ENCODE data around the gene RPL28. TPM values are rescaled to one million over a fixed set of nuclear protein-coding genes. Genes with fewer than 3 reads are reported as not detected.

The RPL28 gene
- total RNA-seq, 4 donors from 2014 or later, result 116 to 394 (median 283) TPM

DNA sequence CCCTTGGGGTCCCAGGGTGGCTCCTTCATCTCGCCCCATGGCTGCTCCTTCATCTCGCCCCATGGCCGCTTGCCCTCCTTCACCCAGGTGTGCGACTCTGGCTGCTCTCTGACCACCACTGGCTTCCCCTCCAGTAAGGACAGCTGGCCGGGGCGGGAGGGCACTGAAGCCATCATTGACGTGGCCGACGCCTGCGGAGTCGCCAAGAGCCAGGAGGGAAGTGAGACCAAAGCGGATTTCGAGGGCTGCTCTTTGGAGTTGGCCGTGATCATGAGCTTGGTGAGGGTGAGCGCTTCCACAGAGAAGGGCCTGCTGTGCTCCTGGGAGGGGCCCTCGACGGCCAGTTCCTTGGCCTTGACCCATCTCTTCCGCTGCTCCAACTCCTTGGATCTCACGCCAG is 27.2 kb upstream of the RPL28 start:
- H3K36me3 ChIP-seq, result no peaks in the 10 kb centered on the region
- H3K9me3 ChIP-seq, result no peaks in the 10 kb centered on the region
- TF ChIP-seq POLR2A (IDR thresholded peaks at IDR 0.05), result no peak
- TF ChIP-seq, protein P1, sequence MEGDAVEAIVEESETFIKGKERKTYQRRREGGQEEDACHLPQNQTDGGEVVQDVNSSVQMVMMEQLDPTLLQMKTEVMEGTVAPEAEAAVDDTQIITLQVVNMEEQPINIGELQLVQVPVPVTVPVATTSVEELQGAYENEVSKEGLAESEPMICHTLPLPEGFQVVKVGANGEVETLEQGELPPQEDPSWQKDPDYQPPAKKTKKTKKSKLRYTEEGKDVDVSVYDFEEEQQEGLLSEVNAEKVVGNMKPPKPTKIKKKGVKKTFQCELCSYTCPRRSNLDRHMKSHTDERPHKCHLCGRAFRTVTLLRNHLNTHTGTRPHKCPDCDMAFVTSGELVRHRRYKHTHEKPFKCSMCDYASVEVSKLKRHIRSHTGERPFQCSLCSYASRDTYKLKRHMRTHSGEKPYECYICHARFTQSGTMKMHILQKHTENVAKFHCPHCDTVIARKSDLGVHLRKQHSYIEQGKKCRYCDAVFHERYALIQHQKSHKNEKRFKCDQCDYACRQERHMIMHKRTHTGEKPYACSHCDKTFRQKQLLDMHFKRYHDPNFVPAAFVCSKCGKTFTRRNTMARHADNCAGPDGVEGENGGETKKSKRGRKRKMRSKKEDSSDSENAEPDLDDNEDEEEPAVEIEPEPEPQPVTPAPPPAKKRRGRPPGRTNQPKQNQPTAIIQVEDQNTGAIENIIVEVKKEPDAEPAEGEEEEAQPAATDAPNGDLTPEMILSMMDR (IDR thresholded peaks at IDR 0.05), result no peak
- no peak overlapping the region for H3K27ac ChIP-seq
- peaks cover 0 to 14% of the 10 kb centered on the region in 2 donors for H3K27me3 ChIP-seq
- peaks cover 3 to 14% (median 9%) of the 10 kb centered on the region in 4 donors for H3K4me1 ChIP-seq
- no peak overlapping the region for H3K4me3 ChIP-seq
- DNase-seq, result no peak

GRCh38 chr19:55358943-55359908 is 26.5 kb upstream of the RPL28 start:
- TF ChIP-seq POLR2A (IDR thresholded peaks at IDR 0.05), result no peak
- TF ChIP-seq, protein P1 (IDR thresholded peaks at IDR 0.05), result no peak
- Histone ChIP-seq H3K27ac (no peak overlapping the region), H3K4me3 (no peak overlapping the region), H3K9me3 (no peaks in the 10 kb centered on the region), H3K36me3 (no peaks in the 10 kb centered on the region), H3K27me3 (peaks cover 0 to 6% of the 10 kb centered on the region in 2 donors), H3K4me1 (peaks cover 2 to 7% (median 5%) of the 10 kb centered on the region in 4 donors)
- no peak for DNase-seq

GRCh38 chr19:55360902-55361301 is 24.8 kb upstream of the RPL28 start:
- TF ChIP-seq, protein P1 (IDR thresholded peaks at IDR 0.05), result no peak
- no peak for TF ChIP-seq POLR2A (IDR thresholded peaks at IDR 0.05)
- DNase-seq, result no peak
- H3K4me1 ChIP-seq, result no peaks in the 10 kb centered on the region
- no peak overlapping the region for H3K4me3 ChIP-seq
- H3K27me3 ChIP-seq, result no peaks in the 10 kb centered on the region
- H3K36me3 ChIP-seq, result no peaks in the 10 kb centered on the region
- H3K9me3 ChIP-seq, result no peaks in the 10 kb centered on the region
- no peak overlapping the region for H3K27ac ChIP-seq

GRCh38 chr19:55362174-55362989 is 23.4 kb upstream of the RPL28 start:
- no peaks in the 10 kb centered on the region for H3K36me3 ChIP-seq
- no peak for TF ChIP-seq POLR2A (IDR thresholded peaks at IDR 0.05)
- TF ChIP-seq, protein P1 (IDR thresholded peaks at IDR 0.05), result no peak
- H3K9me3 ChIP-seq, result no peaks in the 10 kb centered on the region
- H3K4me1 ChIP-seq, result no peaks in the 10 kb centered on the region
- no peak overlapping the region for H3K27ac ChIP-seq
- no peak overlapping the region for H3K4me3 ChIP-seq
- no peak for DNase-seq
- no peaks in the 10 kb centered on the region for H3K27me3 ChIP-seq

DNA sequence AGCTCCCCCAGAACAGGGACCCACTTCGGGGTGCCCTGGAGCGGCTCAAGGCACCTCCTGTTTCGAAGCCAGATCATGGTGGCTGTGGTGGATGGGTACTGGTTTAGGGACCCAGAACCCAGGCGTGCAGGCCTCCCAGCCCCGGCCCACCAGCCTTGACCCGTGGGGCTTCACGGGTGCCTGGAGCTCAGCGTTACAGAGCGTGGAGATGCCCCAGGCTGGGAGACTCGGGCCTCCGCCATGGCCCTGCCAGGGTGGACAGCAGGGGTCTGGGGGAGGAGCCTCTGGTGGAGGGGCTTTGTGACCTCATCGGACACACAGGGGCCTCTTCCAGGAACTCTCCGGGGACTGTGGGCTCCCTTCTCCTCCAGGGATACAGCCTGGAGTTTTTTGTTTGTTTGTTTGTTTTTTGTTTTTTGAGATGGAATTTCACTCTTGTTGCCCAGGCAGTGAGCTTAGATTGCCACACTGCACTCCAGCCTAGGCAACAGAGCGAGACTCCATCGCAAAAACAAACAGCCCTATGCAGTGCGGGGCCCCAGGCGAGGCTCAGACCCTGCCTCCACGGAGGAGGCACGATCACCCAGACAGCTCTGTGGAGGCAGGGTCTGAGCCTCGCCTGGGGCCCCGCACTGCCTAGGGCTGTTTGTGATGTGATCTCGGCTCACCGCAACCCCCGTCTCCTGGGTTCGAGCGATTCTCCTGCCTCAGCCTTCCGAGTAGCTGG is 22.6 kb upstream of the RPL28 start, which contains the start of gene GARIN5B:
Gene GARIN5B (minus strand): TSS at position 271 of the 727 bp plus-strand sequence. CDS start 194 bp downstream, at position 77.
- DNase-seq, result no peak
- Histone ChIP-seq H3K27me3 (peaks cover 0 to 2% of the 10 kb centered on the region in 2 donors), H3K4me1 (no peaks in the 10 kb centered on the region), H3K9me3 (no peaks in the 10 kb centered on the region), H3K4me3 (no peak within 1 kb of the TSS), H3K36me3 (no peaks in the 10 kb centered on the region), H3K27ac (no peak within 1 kb of the TSS)
- no peak for TF ChIP-seq POLR2A (IDR thresholded peaks at IDR 0.05)
- TF ChIP-seq, protein P1 (IDR thresholded peaks at IDR 0.05), result no peak
